Endodermal cell (in vitro differentiated cells): ENCODE data around the gene ELMO1. TPM values are rescaled to one million over a fixed set of nuclear protein-coding genes. Genes with fewer than 3 reads are reported as not detected.

Source experiments
- DNase-seq: peaks from one replicate; pipeline ENCODE4 v3.0.0-alpha.2; 2017
- H3K27ac ChIP-seq: 2 replicates; pipeline ENCODE4 v1.5.1; 2013; ENCODE audit warnings: mild to moderate bottlenecking, low read depth, low read length, moderate library complexity
- H3K27me3 ChIP-seq: 2 replicates; pipeline ENCODE4 v1.6.1; 2013; ENCODE audit warnings: mild to moderate bottlenecking, low read length, moderate library complexity; ENCODE audit not compliant: insufficient read depth, control insufficient read depth, poor library complexity, severe bottlenecking
- H3K36me3 ChIP-seq: 2 replicates; pipeline ENCODE4 v1.7.0; 2013; ENCODE audit warnings: mild to moderate bottlenecking, low read length, moderate library complexity; ENCODE audit not compliant: control insufficient read depth, insufficient read depth
- H3K4me1 ChIP-seq: one replicate; pipeline ENCODE4 v1.7.0; 2013; ENCODE audit warnings: low read length; ENCODE audit not compliant: control insufficient read depth, insufficient read depth
- H3K4me3 ChIP-seq: 2 replicates; pipeline ENCODE4 v1.5.1; 2013; ENCODE audit warnings: mild to moderate bottlenecking, low read length, moderate library complexity
- H3K9ac ChIP-seq: 2 replicates; pipeline ENCODE4 v1.6.1; 2013; ENCODE audit warnings: mild to moderate bottlenecking, low read length, moderate library complexity; ENCODE audit not compliant: poor library complexity, severe bottlenecking; ENCODE audit errors: extremely low read depth
- H3K9me3 ChIP-seq: 2 replicates; pipeline ENCODE4 v1.6.1; 2013; ENCODE audit warnings: mild to moderate bottlenecking, low read length, moderate library complexity; ENCODE audit not compliant: control insufficient read depth
- H3K27ac Mint-ChIP-seq: 2 replicates; pipeline ENCODE4 v1.8.0; 2020; ENCODE audit warnings: mixed read lengths
- H3K27me3 Mint-ChIP-seq: 2 replicates; pipeline ENCODE4 v1.8.0; 2021; ENCODE audit warnings: mild to moderate bottlenecking, mixed read lengths; ENCODE audit not compliant: insufficient read depth
- H3K36me3 Mint-ChIP-seq: 2 replicates; pipeline ENCODE4 v1.8.0; 2020; ENCODE audit warnings: low read depth, mixed read lengths
- H3K4me1 Mint-ChIP-seq: 2 replicates; pipeline ENCODE4 v1.8.0; 2020; ENCODE audit warnings: mixed read lengths
- H3K4me3 Mint-ChIP-seq: 2 replicates; pipeline ENCODE4 v1.8.0; 2020; ENCODE audit warnings: mild to moderate bottlenecking, moderate library complexity, mixed read lengths
- H3K9me3 Mint-ChIP-seq: 2 replicates; pipeline ENCODE4 v1.8.0; 2020; ENCODE audit warnings: mild to moderate bottlenecking, mixed read lengths
- CTCF ChIP-seq: fragments of 200-600 bp; sonication (generic); conservative IDR thresholded peaks from 2 replicates; pipeline ENCODE4 v1.5.0; 2021; ENCODE audit warnings: antibody characterized with exemption, mild to moderate bottlenecking
- WGBS, 2 experiments: methylation state at CpG; one replicate each; pipeline versions ENCODE4 v1.1.5 to v1.1.7; 2013; ENCODE audit warnings: missing lambda C conversion rate in 2 of 2, mixed read lengths in 1 of 2; ENCODE audit not compliant: insufficient coverage in 1 of 2, insufficient read length in 1 of 2; 5-methylcytosine and 5-hydroxymethylcytosine counted together
- total RNA-seq, 2 donors: library from RNA; stranded (reverse); fragmentation: NEBNext Ultra II Directional in 1 of 2; extraction: Animal tissue kit (Norgen Biotek cat#: 25700) in 1 of 2; gene quantifications; 2 replicates in 1 of 2; 3 replicates in 1 of 2; pipeline ENCODE4 v1.2.1, GENCODE V29; 2021

The ELMO1 gene
- total RNA-seq, 2 donors from 2014 or later: 120 to 131 TPM

GRCh38 chr7:37206192-37206591, 242.5 kb downstream of the ELMO1 start:
- H3K36me3 Mint-ChIP-seq: peaks cover 66% of the 10 kb centered on the region
- H3K27me3 ChIP-seq: no peaks in the 10 kb centered on the region
- no peak overlapping the region for H3K4me3 Mint-ChIP-seq
- TF ChIP-seq CTCF: no peak
- no peaks in the 10 kb centered on the region for H3K4me1 ChIP-seq
- no peak overlapping the region for H3K27ac ChIP-seq
- peaks cover 15% of the 10 kb centered on the region for H3K9me3 ChIP-seq
- H3K27ac Mint-ChIP-seq: no peak overlapping the region
- H3K9ac ChIP-seq: no peak overlapping the region
- no peaks in the 10 kb centered on the region for H3K4me1 Mint-ChIP-seq
- no peaks in the 10 kb centered on the region for H3K9me3 Mint-ChIP-seq
- no peaks in the 10 kb centered on the region for H3K27me3 Mint-ChIP-seq
- 95% methylated on average over 1 of the region's 3 CpGs; no CpG with 5 or more reads in 1 of the 2 experiments for WGBS, 2 experiments
- no peak for DNase-seq
- no peak overlapping the region for H3K4me3 ChIP-seq
- H3K36me3 ChIP-seq: peaks cover 54% of the 10 kb centered on the region

- H3K4me3 Mint-ChIP-seq: no peak overlapping the region
- H3K27ac ChIP-seq: no peak overlapping the region
- H3K4me1 ChIP-seq: no peaks in the 10 kb centered on the region
- peaks cover 15% of the 10 kb centered on the region for H3K9me3 ChIP-seq
- no peaks in the 10 kb centered on the region for H3K4me1 Mint-ChIP-seq
- H3K27me3 ChIP-seq: no peaks in the 10 kb centered on the region
- no peak overlapping the region for H3K9ac ChIP-seq
- H3K27ac Mint-ChIP-seq: no peak overlapping the region
- TF ChIP-seq CTCF: no peak
- peaks cover 47% of the 10 kb centered on the region for H3K36me3 ChIP-seq
- 88 to 97% methylated on average over 5 to 6 of the region's 6 CpGs for WGBS, 2 experiments
- no peaks in the 10 kb centered on the region for H3K9me3 Mint-ChIP-seq
- H3K4me3 ChIP-seq: no peak overlapping the region
- peaks cover 63% of the 10 kb centered on the region for H3K36me3 Mint-ChIP-seq
- no peak for DNase-seq
- no peaks in the 10 kb centered on the region for H3K27me3 Mint-ChIP-seq
Measured at GRCh38 chr7:37205451-37205850, 243.2 kb downstream of the ELMO1 start.

GRCh38 chr7:37201876-37202198, 246.8 kb downstream of the ELMO1 start:
- Mint-ChIP-seq H3K4me3 (no peak overlapping the region), H3K4me1 (no peaks in the 10 kb centered on the region), H3K27me3 (no peaks in the 10 kb centered on the region), H3K9me3 (no peaks in the 10 kb centered on the region), H3K36me3 (peaks cover 64% of the 10 kb centered on the region), H3K27ac (no peak overlapping the region)
- Histone ChIP-seq H3K4me3 (no peak overlapping the region), H3K36me3 (peaks cover 42% of the 10 kb centered on the region), H3K27me3 (no peaks in the 10 kb centered on the region), H3K27ac (no peak overlapping the region), H3K9me3 (peaks cover 15% of the 10 kb centered on the region), H3K4me1 (no peaks in the 10 kb centered on the region), H3K9ac (no peak overlapping the region)
- no peak for DNase-seq
- TF ChIP-seq CTCF: peak; percentile 6
- WGBS, 2 experiments: 31 to 80% methylated on average over 1 of the region's 2 CpGs
